IMR-90 (cell line): Measurements from ENCODE around the gene P2RY2. TPM values are rescaled to one million over a fixed set of nuclear protein-coding genes. Genes with fewer than 3 reads are reported as not detected.

Experiments
- ATAC-seq: fragments of 200-7000 bp; cut with Tn5 transposase; 2 replicates; pipeline ENCODE4 v1.9.1; 2020; ENCODE audit warnings: low read depth, mild to moderate bottlenecking, moderate library complexity
- BruUV-seq: library from RNA; stranded (reverse); fragments of 400-500 nt; replicated peaks from 2 replicates; lab custom pipeline; 2021; lab: Mats Ljungman, UMichigan
- CTCF ChIA-PET: fragments of 300-600 bp; formaldehyde crosslinking; extraction: SDS; loops from one replicate; lab custom pipeline; 2021; ENCODE audit warnings: antibody characterized with exemption; lab: Yijun Ruan, JAX
- POLR2A ChIA-PET: fragments of 300-600 bp; sonication (Branson Sonifier 250); formaldehyde crosslinking; loops from one replicate; lab custom pipeline; 2022; ENCODE audit warnings: antibody characterized with exemption; ENCODE audit not compliant: unreplicated experiment; lab: Charles Lee
- DNase-seq: peaks from one replicate; pipeline ENCODE4 v3.0.0; 2013
- H2AFZ ChIP-seq: replicated peaks from 2 replicates; pipeline ENCODE3; 2013; ENCODE audit warnings: low read length, mild to moderate bottlenecking; ENCODE audit not compliant: poor library complexity
- H2AK5ac ChIP-seq: 2 replicates; pipeline ENCODE4 v1.6.1; 2013; ENCODE audit warnings: low read depth, low read length, inconsistent platforms
- H2AK9ac ChIP-seq: replicated peaks from 2 replicates; pipeline ENCODE3; 2013; ENCODE audit warnings: mild to moderate bottlenecking, low read depth, low read length, moderate library complexity; ENCODE audit not compliant: poor library complexity
- H2BK120ac ChIP-seq: 2 replicates; pipeline ENCODE4 v1.6.1; 2013; ENCODE audit warnings: low read depth, low read length, inconsistent platforms
- H2BK15ac ChIP-seq: 3 replicates; pipeline ENCODE4 v1.6.1; 2013; ENCODE audit warnings: low read depth, low read length, inconsistent platforms
- H2BK20ac ChIP-seq: 2 replicates; pipeline ENCODE4 v1.6.1; 2013; ENCODE audit warnings: low read depth, mild to moderate bottlenecking, inconsistent platforms, low read length, moderate library complexity
- H2BK5ac ChIP-seq: 2 replicates; pipeline ENCODE4 v1.6.1; 2013; ENCODE audit warnings: mild to moderate bottlenecking, low read depth, low read length, inconsistent platforms; ENCODE audit not compliant: poor library complexity, severe bottlenecking
- H3K14ac ChIP-seq: replicated peaks from 2 replicates; pipeline ENCODE4 v1.6.1; 2013; ENCODE audit warnings: low read depth, low read length, inconsistent platforms
- H3K18ac ChIP-seq: 2 replicates; pipeline ENCODE4 v1.6.1; 2013; ENCODE audit warnings: low read depth, low read length, control low read depth
- H3K23ac ChIP-seq: 2 replicates; pipeline ENCODE4 v1.6.1; 2013; ENCODE audit warnings: low read depth, low read length, inconsistent platforms
- H3K27ac ChIP-seq: 2 replicates; pipeline ENCODE4 v1.5.1; 2013; ENCODE audit warnings: mild to moderate bottlenecking, control low read depth, low read length; ENCODE audit not compliant: insufficient read depth
- H3K27me3 ChIP-seq: 2 replicates; pipeline ENCODE4 v1.6.1; 2013; ENCODE audit warnings: low read length; ENCODE audit not compliant: control insufficient read depth, insufficient read depth
- H3K36me3 ChIP-seq: 2 replicates; pipeline ENCODE4 v1.6.1; 2013; ENCODE audit warnings: low read length, mixed read lengths; ENCODE audit not compliant: control insufficient read depth, insufficient read depth
- H3K4ac ChIP-seq: 2 replicates; pipeline ENCODE4 v1.6.1; 2013; ENCODE audit warnings: low read depth, low read length, inconsistent platforms
- H3K4me1 ChIP-seq: 2 replicates; pipeline ENCODE4 v1.6.1; 2013; ENCODE audit warnings: low read length, mixed read lengths; ENCODE audit not compliant: control insufficient read depth, insufficient read depth
- H3K4me2 ChIP-seq: 2 replicates; pipeline ENCODE4 v1.6.1; 2013; ENCODE audit warnings: low read depth, mild to moderate bottlenecking, control low read depth, low read length, moderate library complexity
- H3K4me3 ChIP-seq: 2 replicates; pipeline ENCODE4 v1.5.1; 2013; ENCODE audit warnings: low read depth, mild to moderate bottlenecking, control low read depth, low read length, moderate library complexity; ENCODE audit not compliant: insufficient read depth
- H3K56ac ChIP-seq: 2 replicates; pipeline ENCODE4 v1.6.1; 2013; ENCODE audit warnings: low read length, inconsistent platforms; ENCODE audit not compliant: insufficient read depth; ENCODE audit errors: extremely low read depth
- H3K79me1 ChIP-seq, 2 experiments: 2 replicates each; pipeline ENCODE4 v1.6.1; 2013; ENCODE audit warnings: low read length in 2 of 2, inconsistent platforms in 1 of 2, low read depth in 1 of 2
- H3K9ac ChIP-seq: 2 replicates; pipeline ENCODE4 v1.6.1; 2013; ENCODE audit warnings: low read depth, low read length, control low read depth
- H3K9me1 ChIP-seq: 2 replicates; pipeline ENCODE4 v1.6.1; 2013; ENCODE audit warnings: low read length, inconsistent platforms; ENCODE audit not compliant: insufficient read depth
- H3K9me3 ChIP-seq: 2 replicates; pipeline ENCODE4 v1.6.1; 2013; ENCODE audit warnings: low read length; ENCODE audit not compliant: control insufficient read depth, insufficient read depth
- H4K20me1 ChIP-seq: 2 replicates; pipeline ENCODE4 v1.6.1; 2013; ENCODE audit warnings: low read length, inconsistent platforms; ENCODE audit not compliant: insufficient read depth
- H4K5ac ChIP-seq: 2 replicates; pipeline ENCODE4 v1.6.1; 2013; ENCODE audit warnings: mild to moderate bottlenecking, low read depth, low read length, control low read depth
- H4K8ac ChIP-seq, 2 experiments: 2 replicates each; pipeline ENCODE4 v1.6.1; 2013; ENCODE audit warnings: low read depth in 2 of 2, low read length in 2 of 2, control low read depth in 1 of 2, inconsistent platforms in 1 of 2
- H4K91ac ChIP-seq: 2 replicates; pipeline ENCODE4 v1.6.1; 2013; ENCODE audit warnings: low read depth, low read length, inconsistent platforms; ENCODE audit not compliant: insufficient read depth
- BHLHE40 ChIP-seq: fragments of 150-350 bp; IDR thresholded peaks from 2 replicates; pipeline ENCODE4 v1.6.1; 2016; ENCODE audit warnings: mild to moderate bottlenecking, low read depth, low read length
- FOS ChIP-seq: fragments of 150-350 bp; IDR thresholded peaks from 2 replicates; pipeline ENCODE4 v1.6.1; 2016; ENCODE audit warnings: low read depth, low read length
- MAFK ChIP-seq: IDR thresholded peaks from 2 replicates; pipeline ENCODE4 v1.6.1; 2012; ENCODE audit warnings: low read depth, low read length, improper control_type of control experiment
- MAZ ChIP-seq: IDR thresholded peaks from 2 replicates; pipeline ENCODE4 v1.6.1; 2012; ENCODE audit warnings: low read depth, mild to moderate bottlenecking, low read length, improper control_type of control experiment, moderate library complexity, borderline replicate concordance
- MXI1 ChIP-seq: IDR thresholded peaks from 2 replicates; pipeline ENCODE4 v1.6.1; 2012; ENCODE audit warnings: low read depth, mild to moderate bottlenecking, low read length, moderate library complexity, borderline replicate concordance
- NFE2L2 ChIP-seq: fragments of 150-350 bp; IDR thresholded peaks from 2 replicates; pipeline ENCODE4 v1.6.1; 2016; ENCODE audit warnings: low read depth, mild to moderate bottlenecking, low read length
- POLR2A ChIP-seq: IDR thresholded peaks from 2 replicates; pipeline ENCODE4 v1.6.1; 2012; ENCODE audit warnings: mild to moderate bottlenecking, low read depth, low read length
- RAD21 ChIP-seq: IDR thresholded peaks from 2 replicates; pipeline ENCODE4 v1.6.1; 2012; ENCODE audit warnings: low read length, improper control_type of control experiment
- RCOR1 ChIP-seq: IDR thresholded peaks from 2 replicates; pipeline ENCODE4 v1.6.1; 2012; ENCODE audit warnings: mild to moderate bottlenecking, low read length, improper control_type of control experiment; ENCODE audit not compliant: insufficient replicate concordance
- RFX5 ChIP-seq: IDR thresholded peaks from 2 replicates; pipeline ENCODE4 v1.8.0; 2012; ENCODE audit warnings: low read depth, mild to moderate bottlenecking, low read length, moderate library complexity
- SMC3 ChIP-seq: fragments of 150-350 bp; IDR thresholded peaks from 2 replicates; pipeline ENCODE4 v1.6.1; 2016; ENCODE audit warnings: low read depth, mild to moderate bottlenecking, antibody characterized with exemption, low read length, moderate library complexity
- WGBS, 2 experiments: methylation state at CpG; one replicate each; pipeline versions ENCODE4 v1.1.5 to v1.1.7; 2013; ENCODE audit warnings: missing lambda C conversion rate in 2 of 2; ENCODE audit not compliant: insufficient read length in 1 of 2; ENCODE audit errors: extremely low coverage in 2 of 2; 5-methylcytosine and 5-hydroxymethylcytosine counted together
- dilution Hi-C: fragments of 300-500 bp; cut with HindIII; formaldehyde crosslinking; loops from one replicate; pipeline ENCODE4 v1.14.3; 2018; ENCODE audit warnings: low sequenced_read_pairs; ENCODE audit not compliant: unreplicated experiment
- in situ Hi-C: fragments of 300-500 bp; cut with MboI; formaldehyde crosslinking; loops from 3 replicates; pipeline ENCODE4 v1.14.3; 2019; ENCODE audit warnings: low sequenced_read_pairs, inconsistent platforms, mixed read lengths
- intact Hi-C: fragments of 100-400 bp; cut with micrococcal nuclease; formaldehyde crosslinking; loops from 2 replicates; pipeline ENCODE4 v1.10.0; 2022
- polyA plus RNA-seq, 3 experiments: library from polyadenylated mRNA; depleted of rRNA; stranded (reverse); fragments of >200 nt; gene quantifications; 2 replicates each; pipeline ENCODE4 v1.2.3, GENCODE V29; 2012; ENCODE audit warnings: low replicate concordance in 1 of 3
- total RNA-seq: library from RNA; depleted of rRNA; stranded (reverse); fragments of >200 nt; gene quantifications from 2 replicates; pipeline ENCODE4 v1.2.3, GENCODE V29; 2012
- TF ChIP-seq, protein P1 (sequence below): conservative IDR thresholded peaks from 2 replicates; pipeline ENCODE4 v1.5.1; 2012; ENCODE audit warnings: mild to moderate bottlenecking, low read depth, low read length, improper control_type of control experiment
- TF ChIP-seq, protein P2 (sequence below): fragments of 150-350 bp; IDR thresholded peaks from 2 replicates; pipeline ENCODE4 v1.6.1; 2017; ENCODE audit warnings: mild to moderate bottlenecking, antibody characterized with exemption, low read length, low read depth

The P2RY2 gene
- total and polyA plus RNA-seq, 2 of the 4 experiments (the other 2 are of a cell fraction), result not detected

DNA sequence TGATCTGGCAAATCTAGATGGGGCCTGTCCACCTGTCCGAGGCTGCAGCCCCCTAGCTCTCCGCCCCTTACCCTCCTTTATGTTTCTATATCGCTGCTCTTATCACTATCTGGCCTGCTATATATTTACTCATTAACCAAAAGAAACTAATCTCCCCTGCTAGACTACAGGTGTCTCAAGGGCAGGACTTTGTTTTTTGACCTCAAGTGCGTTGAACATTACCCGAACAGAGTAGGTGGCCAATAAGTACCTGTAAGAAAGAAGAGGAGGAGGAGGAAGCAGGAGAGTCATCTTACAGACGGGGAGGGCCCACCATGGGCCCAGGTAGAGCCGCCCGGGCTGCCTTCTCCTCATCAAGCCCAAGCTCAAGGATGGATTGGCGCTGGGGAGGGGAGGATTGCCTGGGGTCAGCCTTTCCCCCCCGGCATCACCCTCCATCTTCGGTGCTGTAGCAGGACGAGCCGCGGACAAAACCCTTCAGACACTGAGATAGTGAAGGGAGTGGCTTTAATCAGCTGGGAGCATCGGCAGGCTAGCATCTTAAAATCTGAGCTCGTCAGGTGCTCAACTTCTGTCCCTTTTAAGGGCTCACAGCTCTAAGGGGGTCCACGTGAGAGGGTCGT lies 52.9 kb downstream of the P2RY2 start:
- CTCF ChIA-PET, result interaction anchor here (0.6 kb wide), 1 partner anchor 256 kb away, joined by 3 read pairs; no protein-coding TSS in a partner anchor
- Histone ChIP-seq H3K27ac (no peak overlapping the region), H3K79me1 (no peaks in the 10 kb centered on the region), H2AK5ac (no peak overlapping the region), H3K56ac (no peak overlapping the region), H2AFZ (no peak overlapping the region), H3K36me3 (no peaks in the 10 kb centered on the region), H3K4me1 (no peaks in the 10 kb centered on the region), H4K8ac (no peak overlapping the region), H3K27me3 (peaks cover 56% of the 10 kb centered on the region), H3K14ac (no peak overlapping the region), H2BK5ac (no peak overlapping the region), H3K23ac (no peak overlapping the region), H4K5ac (no peak overlapping the region), H3K9ac (no peak overlapping the region), H3K9me1 (no peaks in the 10 kb centered on the region), H2BK120ac (no peak overlapping the region), H3K18ac (no peak overlapping the region), H2BK20ac (no peak overlapping the region), H3K4ac (no peak overlapping the region), H3K4me2 (no peak overlapping the region), H4K20me1 (no peaks in the 10 kb centered on the region), H3K4me3 (no peak overlapping the region), H2AK9ac (no peak overlapping the region), H4K91ac (no peak overlapping the region), H3K9me3 (no peaks in the 10 kb centered on the region), H2BK15ac (no peak overlapping the region; the same call in 2 of the 3 replicates)
- TF ChIP-seq MAFK (no peak), BHLHE40 (no peak), RCOR1 (no peak), NFE2L2 (no peak), RFX5 (no peak), POLR2A (no peak), SMC3 (no peak), MAZ (no peak), FOS (no peak), MXI1 (no peak), RAD21 (no peak)
- TF ChIP-seq, protein P1, sequence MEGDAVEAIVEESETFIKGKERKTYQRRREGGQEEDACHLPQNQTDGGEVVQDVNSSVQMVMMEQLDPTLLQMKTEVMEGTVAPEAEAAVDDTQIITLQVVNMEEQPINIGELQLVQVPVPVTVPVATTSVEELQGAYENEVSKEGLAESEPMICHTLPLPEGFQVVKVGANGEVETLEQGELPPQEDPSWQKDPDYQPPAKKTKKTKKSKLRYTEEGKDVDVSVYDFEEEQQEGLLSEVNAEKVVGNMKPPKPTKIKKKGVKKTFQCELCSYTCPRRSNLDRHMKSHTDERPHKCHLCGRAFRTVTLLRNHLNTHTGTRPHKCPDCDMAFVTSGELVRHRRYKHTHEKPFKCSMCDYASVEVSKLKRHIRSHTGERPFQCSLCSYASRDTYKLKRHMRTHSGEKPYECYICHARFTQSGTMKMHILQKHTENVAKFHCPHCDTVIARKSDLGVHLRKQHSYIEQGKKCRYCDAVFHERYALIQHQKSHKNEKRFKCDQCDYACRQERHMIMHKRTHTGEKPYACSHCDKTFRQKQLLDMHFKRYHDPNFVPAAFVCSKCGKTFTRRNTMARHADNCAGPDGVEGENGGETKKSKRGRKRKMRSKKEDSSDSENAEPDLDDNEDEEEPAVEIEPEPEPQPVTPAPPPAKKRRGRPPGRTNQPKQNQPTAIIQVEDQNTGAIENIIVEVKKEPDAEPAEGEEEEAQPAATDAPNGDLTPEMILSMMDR, result no peak
- TF ChIP-seq, protein P2, sequence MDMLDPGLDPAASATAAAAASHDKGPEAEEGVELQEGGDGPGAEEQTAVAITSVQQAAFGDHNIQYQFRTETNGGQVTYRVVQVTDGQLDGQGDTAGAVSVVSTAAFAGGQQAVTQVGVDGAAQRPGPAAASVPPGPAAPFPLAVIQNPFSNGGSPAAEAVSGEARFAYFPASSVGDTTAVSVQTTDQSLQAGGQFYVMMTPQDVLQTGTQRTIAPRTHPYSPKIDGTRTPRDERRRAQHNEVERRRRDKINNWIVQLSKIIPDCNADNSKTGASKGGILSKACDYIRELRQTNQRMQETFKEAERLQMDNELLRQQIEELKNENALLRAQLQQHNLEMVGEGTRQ, result no peak
- in situ Hi-C loops, result no loop called here
- WGBS, 2 experiments, result no CpG with 5 or more reads among the region's 18 CpGs
- POLR2A ChIA-PET, result no interaction called here
- dilution Hi-C loops, result no loop called here
- BruUV-seq, result no TSS peak
- ATAC-seq (no peak), DNase-seq (no peak)
- intact Hi-C loops, result no loop called here
